T-helper 2 cell treated with Interferon-gamma antibody and Interleukin-4, amounts not matched to agents 5 μg/mL and 100 μg/mL, for 36 hours (primary cell): ENCODE results near the gene MAB21L2.
"Not testable (repeated sequence)": the region's sequence is repeated elsewhere in the genome, so short reads cannot be mapped to it uniquely, and the experiment has no call there.

Experiments
- DNase-seq: peaks from one replicate; pipeline ENCODE4 v3.0.0; 2021; ENCODE audit warnings: low spot score
- H3K27ac Mint-ChIP-seq: one replicate; pipeline ENCODE4 v1.8.0; 2021; ENCODE audit warnings: mild to moderate bottlenecking, mixed read lengths
- H3K27me3 Mint-ChIP-seq: one replicate; pipeline ENCODE4 v1.8.0; 2021; ENCODE audit warnings: low read depth, mixed read lengths
- H3K36me3 Mint-ChIP-seq: one replicate; pipeline ENCODE4 v1.8.0; 2021; ENCODE audit warnings: low read depth, mixed read lengths
- H3K4me1 Mint-ChIP-seq: one replicate; pipeline ENCODE4 v1.8.0; 2021; ENCODE audit warnings: low read depth, mixed read lengths
- H3K4me3 Mint-ChIP-seq: one replicate; pipeline ENCODE4 v1.8.0; 2022; ENCODE audit warnings: mild to moderate bottlenecking, moderate library complexity, mixed read lengths
- H3K9me3 Mint-ChIP-seq: one replicate; pipeline ENCODE4 v1.8.0; 2021; ENCODE audit warnings: mixed read lengths

Gene MAB21L2

GRCh38 chr4:150564967-150565366 is 17.0 kb upstream of the MAB21L2 start:
- DNase-seq, H3K27ac Mint-ChIP-seq, H3K4me1 Mint-ChIP-seq, H3K27me3 Mint-ChIP-seq, H3K4me3 Mint-ChIP-seq, H3K36me3 Mint-ChIP-seq: not testable (repeated sequence)
- H3K9me3 Mint-ChIP-seq, result peaks cover 13% of the 10 kb centered on the region

- H3K4me3 Mint-ChIP-seq, result no peak overlapping the region
- no peaks in the 10 kb centered on the region for H3K27me3 Mint-ChIP-seq
- peaks cover 6% of the 10 kb centered on the region for H3K36me3 Mint-ChIP-seq
- no peaks in the 10 kb centered on the region for H3K4me1 Mint-ChIP-seq
- peaks cover 13% of the 10 kb centered on the region for H3K9me3 Mint-ChIP-seq
- no peak overlapping the region for H3K27ac Mint-ChIP-seq
- DNase-seq, result no peak
These were observed 14.9 kb upstream of the MAB21L2 start for GRCh38 chr4:150567070-150567469.

GRCh38 chr4:150569384-150569987 is 12.5 kb upstream of the MAB21L2 start:
- Mint-ChIP-seq H3K27me3 (no peaks in the 10 kb centered on the region), H3K4me3 (no peak overlapping the region), H3K36me3 (peaks cover 3% of the 10 kb centered on the region), H3K9me3 (peaks cover 3% of the 10 kb centered on the region), H3K27ac (no peak overlapping the region), H3K4me1 (peaks cover 4% of the 10 kb centered on the region)
- DNase-seq, result no peak

- no peak overlapping the region for H3K27ac Mint-ChIP-seq
- H3K4me3 Mint-ChIP-seq, result no peak overlapping the region
- peaks cover under 1% of the 10 kb centered on the region for H3K36me3 Mint-ChIP-seq
- peaks cover under 1% of the 10 kb centered on the region for H3K9me3 Mint-ChIP-seq
- no peak for DNase-seq
- no peaks in the 10 kb centered on the region for H3K27me3 Mint-ChIP-seq
- H3K4me1 Mint-ChIP-seq, result peaks cover 4% of the 10 kb centered on the region
These were observed 11.9 kb upstream of the MAB21L2 start for GRCh38 chr4:150569998-150570535.

- no peak overlapping the region for H3K4me3 Mint-ChIP-seq
- peaks cover 4% of the 10 kb centered on the region for H3K4me1 Mint-ChIP-seq
- H3K27me3 Mint-ChIP-seq, result no peaks in the 10 kb centered on the region
- H3K9me3 Mint-ChIP-seq, result no peaks in the 10 kb centered on the region
- no peaks in the 10 kb centered on the region for H3K36me3 Mint-ChIP-seq
- DNase-seq, result no peak
- H3K27ac Mint-ChIP-seq, result no peak overlapping the region
These were observed 11.1 kb upstream of the MAB21L2 start for GRCh38 chr4:150570862-150571261.

GRCh38 chr4:150572704-150573504 is 9.0 kb upstream of the MAB21L2 start:
- Mint-ChIP-seq H3K4me3 (no peak overlapping the region), H3K27me3 (no peaks in the 10 kb centered on the region), H3K9me3 (no peaks in the 10 kb centered on the region), H3K36me3 (no peaks in the 10 kb centered on the region), H3K27ac (no peak overlapping the region), H3K4me1 (peaks cover 4% of the 10 kb centered on the region)
- no peak for DNase-seq

GRCh38 chr4:150573534-150573933 is 8.4 kb upstream of the MAB21L2 start:
- no peaks in the 10 kb centered on the region for H3K36me3 Mint-ChIP-seq
- no peak overlapping the region for H3K4me3 Mint-ChIP-seq
- no peaks in the 10 kb centered on the region for H3K27me3 Mint-ChIP-seq
- peaks cover 4% of the 10 kb centered on the region for H3K4me1 Mint-ChIP-seq
- no peak overlapping the region for H3K27ac Mint-ChIP-seq
- no peak for DNase-seq
- H3K9me3 Mint-ChIP-seq, result no peaks in the 10 kb centered on the region

GRCh38 chr4:150574678-150575077 is 7.3 kb upstream of the MAB21L2 start:
- no peaks in the 10 kb centered on the region for H3K9me3 Mint-ChIP-seq

GRCh38 chr4:150577796-150578195 is 4.2 kb upstream of the MAB21L2 start:
- Mint-ChIP-seq H3K36me3 (peaks cover 12% of the 10 kb centered on the region), H3K4me1 (peaks cover 4% of the 10 kb centered on the region), H3K9me3 (no peaks in the 10 kb centered on the region), H3K4me3 (no peak overlapping the region), H3K27ac (no peak overlapping the region), H3K27me3 (no peaks in the 10 kb centered on the region)
- no peak for DNase-seq

More at GRCh38 chr4:150574678-150575077, 7.3 kb upstream of the MAB21L2 start:
- Mint-ChIP-seq H3K4me3 (no peak overlapping the region), H3K27me3 (no peaks in the 10 kb centered on the region), H3K4me1 (peaks cover 4% of the 10 kb centered on the region), H3K27ac (no peak overlapping the region), H3K36me3 (peaks cover 2% of the 10 kb centered on the region)
- DNase-seq, result no peak

- no peak for DNase-seq
- Mint-ChIP-seq H3K4me1 (no peaks in the 10 kb centered on the region), H3K27ac (no peak overlapping the region), H3K4me3 (no peak overlapping the region), H3K27me3 (no peaks in the 10 kb centered on the region), H3K9me3 (no peaks in the 10 kb centered on the region), H3K36me3 (peaks cover 19% of the 10 kb centered on the region)
These were observed 3.0 kb upstream of the MAB21L2 start for GRCh38 chr4:150578745-150579501.

- Mint-ChIP-seq H3K4me1 (no peaks in the 10 kb centered on the region), H3K9me3 (no peaks in the 10 kb centered on the region), H3K27ac (no peak overlapping the region), H3K27me3 (no peaks in the 10 kb centered on the region), H3K4me3 (no peak overlapping the region), H3K36me3 (peaks cover 21% of the 10 kb centered on the region)
- no peak for DNase-seq
These were observed 2.3 kb upstream of the MAB21L2 start for GRCh38 chr4:150579551-150580234.

- Mint-ChIP-seq H3K27ac (no peak overlapping the region), H3K36me3 (peaks cover 21% of the 10 kb centered on the region), H3K4me1 (no peaks in the 10 kb centered on the region), H3K4me3 (no peak overlapping the region), H3K9me3 (no peaks in the 10 kb centered on the region), H3K27me3 (no peaks in the 10 kb centered on the region)
- no peak for DNase-seq
These were observed 1.6 kb upstream of the MAB21L2 start for GRCh38 chr4:150580306-150580705.

- DNase-seq, result no peak
- Mint-ChIP-seq H3K4me1 (no peaks in the 10 kb centered on the region), H3K27me3 (no peaks in the 10 kb centered on the region), H3K27ac (no peak overlapping the region), H3K9me3 (no peaks in the 10 kb centered on the region), H3K4me3 (no peak overlapping the region), H3K36me3 (peaks cover 23% of the 10 kb centered on the region)
These were observed 820 bp upstream of the MAB21L2 start for GRCh38 chr4:150581056-150581605.
